ENCODE results near the gene SH3RF3. TPM values are rescaled to one million over a fixed set of nuclear protein-coding genes. Genes with fewer than 3 reads are reported as not detected.

The SH3RF3 gene
- total RNA-seq, 1 donor from 2014 or later = 0.22 TPM

GRCh38 chr2:109176928-109177327 lies 47.9 kb downstream of the SH3RF3 start:
- intact Hi-C loops (cut with micrococcal nuclease) = no loop called here

GRCh38 chr2:109177635-109178034 lies 48.6 kb downstream of the SH3RF3 start:
- intact Hi-C loops (cut with micrococcal nuclease) = no loop called here

GRCh38 chr2:109178968-109179367 lies 50.0 kb downstream of the SH3RF3 start:
- intact Hi-C loops (cut with micrococcal nuclease) = no loop called here

GRCh38 chr2:109180786-109181185 lies 51.8 kb downstream of the SH3RF3 start:
- intact Hi-C loops (cut with micrococcal nuclease) = no loop called here

- intact Hi-C loops (cut with micrococcal nuclease) = no loop called here
These were observed 53.4 kb downstream of the SH3RF3 start for GRCh38 chr2:109182426-109182825.

GRCh38 chr2:109183871-109184270 lies 54.9 kb downstream of the SH3RF3 start:
- intact Hi-C loops (cut with micrococcal nuclease) = no loop called here

- intact Hi-C loops (cut with micrococcal nuclease) = no loop called here
These were observed 55.4 kb downstream of the SH3RF3 start for GRCh38 chr2:109184368-109184767.

- intact Hi-C loops (cut with micrococcal nuclease) = no loop called here
These were observed 56.3 kb downstream of the SH3RF3 start for GRCh38 chr2:109185338-109185737.

GRCh38 chr2:109185821-109186570 lies 57.0 kb downstream of the SH3RF3 start:
- intact Hi-C loops (cut with micrococcal nuclease) = no loop called here

GRCh38 chr2:109186656-109187250 lies 57.7 kb downstream of the SH3RF3 start:
- intact Hi-C loops (cut with micrococcal nuclease) = no loop called here

- intact Hi-C loops (cut with micrococcal nuclease) = no loop called here
These were observed 58.9 kb downstream of the SH3RF3 start for GRCh38 chr2:109187711-109188495.

- intact Hi-C loops (cut with micrococcal nuclease) = no loop called here
These were observed 59.5 kb downstream of the SH3RF3 start for GRCh38 chr2:109188496-109188890.

GRCh38 chr2:109188898-109189297 lies 59.9 kb downstream of the SH3RF3 start:
- intact Hi-C loops (cut with micrococcal nuclease) = no loop called here

- intact Hi-C loops (cut with micrococcal nuclease) = no loop called here
These were observed 60.7 kb downstream of the SH3RF3 start for GRCh38 chr2:109189751-109190150.

GRCh38 chr2:109193807-109194619 lies 65.0 kb downstream of the SH3RF3 start:
- intact Hi-C loops (cut with micrococcal nuclease) = no loop called here

GRCh38 chr2:109194620-109194937 lies 65.6 kb downstream of the SH3RF3 start:
- intact Hi-C loops (cut with micrococcal nuclease) = no loop called here

GRCh38 chr2:109195193-109196045 lies 66.4 kb downstream of the SH3RF3 start:
- intact Hi-C loops (cut with micrococcal nuclease) = no loop called here

GRCh38 chr2:109196081-109196875 lies 67.3 kb downstream of the SH3RF3 start:
- intact Hi-C loops (cut with micrococcal nuclease) = no loop called here

GRCh38 chr2:109197491-109198418 lies 68.8 kb downstream of the SH3RF3 start:
- intact Hi-C loops (cut with micrococcal nuclease) = no loop called here
